HEK293T (cell line): ENCODE results near the gene RASSF3.
A peak's percentile ranks its signal among the peaks of the same experiment; 100 is the strongest.

Experiments used
- CTCF ChIA-PET: fragments of 350-600 bp; formaldehyde crosslinking; extraction: SDS; loops from one replicate; lab custom pipeline; 2021; ENCODE audit warnings: antibody characterized with exemption, inconsistent platforms; lab: Yijun Ruan, JAX
- POLR2A ChIA-PET: fragments of 350-600 bp; formaldehyde crosslinking; extraction: SDS; loops from one replicate; lab custom pipeline; 2020; ENCODE audit warnings: antibody characterized with exemption, inconsistent platforms; lab: Yijun Ruan, JAX
- DNase-seq: peaks from one replicate; pipeline ENCODE4 v3.0.0; 2012; ENCODE audit warnings: mixed read lengths; ENCODE audit errors: extremely low spot score
- ARNT ChIP-seq: fragments of 450-650 bp; IDR thresholded peaks from 2 replicates; pipeline ENCODE4 v1.6.1; 2017; ENCODE audit warnings: mild to moderate bottlenecking
- BHLHE40 ChIP-seq: fragments of 450-650 bp; IDR thresholded peaks from 2 replicates; pipeline ENCODE4 v1.6.1; 2016; ENCODE audit warnings: mild to moderate bottlenecking, moderate library complexity, borderline replicate concordance
- CTBP1 ChIP-seq: fragments of 450-650 bp; IDR thresholded peaks from 2 replicates; pipeline ENCODE4 v1.6.1; 2016; ENCODE audit warnings: borderline replicate concordance
- ELF4 ChIP-seq: fragments of 450-650 bp; IDR thresholded peaks from 2 replicates; pipeline ENCODE4 v1.6.1; 2017; ENCODE audit warnings: antibody characterized with exemption
- FOXA1 ChIP-seq: fragments of 450-650 bp; IDR thresholded peaks from 2 replicates; pipeline ENCODE4 v1.6.1; 2016; ENCODE audit warnings: mild to moderate bottlenecking
- FOXK2 ChIP-seq: fragments of 450-650 bp; IDR thresholded peaks from 2 replicates; pipeline ENCODE4 v1.6.1; 2016; ENCODE audit warnings: mild to moderate bottlenecking
- FOXM1 ChIP-seq: fragments of 450-650 bp; IDR thresholded peaks from 2 replicates; pipeline ENCODE4 v1.6.1; 2017; ENCODE audit warnings: mild to moderate bottlenecking, borderline replicate concordance
- HDGF ChIP-seq: fragments of 450-650 bp; IDR thresholded peaks from 2 replicates; pipeline ENCODE4 v1.6.1; 2017; ENCODE audit warnings: antibody characterized with exemption, borderline replicate concordance
- L3MBTL2 ChIP-seq: fragments of 450-650 bp; conservative IDR thresholded peaks from 2 replicates; pipeline ENCODE4 v1.6.1; 2016; ENCODE audit warnings: mild to moderate bottlenecking
- LEF1 ChIP-seq: fragments of 450-650 bp; IDR thresholded peaks from 2 replicates; pipeline ENCODE4 v1.6.1; 2017; ENCODE audit warnings: mild to moderate bottlenecking, borderline replicate concordance
- NFRKB ChIP-seq: fragments of 450-650 bp; IDR thresholded peaks from 2 replicates; pipeline ENCODE4 v1.6.1; 2016; ENCODE audit warnings: mild to moderate bottlenecking, moderate library complexity
- SP1 ChIP-seq: fragments of 450-650 bp; IDR thresholded peaks from 2 replicates; pipeline ENCODE4 v1.6.1; 2017
- SUZ12 ChIP-seq: fragments of 450-650 bp; IDR thresholded peaks from 2 replicates; pipeline ENCODE4 v1.6.1; 2016; ENCODE audit warnings: mild to moderate bottlenecking
- TARDBP ChIP-seq: fragments of 450-650 bp; IDR thresholded peaks from 2 replicates; pipeline ENCODE4 v1.6.1; 2016
- ZNF384 ChIP-seq: fragments of 450-650 bp; IDR thresholded peaks from 2 replicates; pipeline ENCODE4 v1.6.1; 2016
- TF ChIP-seq, protein P1 (sequence below): fragments of 450-650 bp; IDR thresholded peaks from 2 replicates; pipeline ENCODE4 v1.6.1; 2016

Gene RASSF3

DNA sequence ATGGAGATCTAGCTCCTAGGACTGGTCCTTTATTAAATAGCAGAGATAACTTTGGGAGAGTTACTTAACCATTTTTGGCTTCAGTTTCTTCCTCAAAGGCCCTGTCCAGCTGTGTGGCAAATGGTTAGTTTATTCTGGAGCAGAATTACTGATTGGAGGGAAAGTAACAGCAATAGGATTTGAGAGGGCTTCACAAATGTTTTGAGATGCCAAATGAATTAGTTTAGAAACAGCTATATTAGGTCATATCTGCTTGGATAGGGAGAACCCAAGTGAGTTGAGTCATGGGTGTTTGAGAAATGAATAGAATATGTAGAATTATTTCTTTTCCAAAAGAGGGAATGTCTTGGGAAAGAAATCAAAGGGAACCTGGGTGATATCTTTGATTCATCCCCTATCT, 17.5 kb downstream of the RASSF3 start:
- CTCF ChIA-PET: no interaction called here
- no peak for DNase-seq
- no peak for TF ChIP-seq BHLHE40
- no peak for TF ChIP-seq FOXM1
- POLR2A ChIA-PET: no interaction called here

DNA sequence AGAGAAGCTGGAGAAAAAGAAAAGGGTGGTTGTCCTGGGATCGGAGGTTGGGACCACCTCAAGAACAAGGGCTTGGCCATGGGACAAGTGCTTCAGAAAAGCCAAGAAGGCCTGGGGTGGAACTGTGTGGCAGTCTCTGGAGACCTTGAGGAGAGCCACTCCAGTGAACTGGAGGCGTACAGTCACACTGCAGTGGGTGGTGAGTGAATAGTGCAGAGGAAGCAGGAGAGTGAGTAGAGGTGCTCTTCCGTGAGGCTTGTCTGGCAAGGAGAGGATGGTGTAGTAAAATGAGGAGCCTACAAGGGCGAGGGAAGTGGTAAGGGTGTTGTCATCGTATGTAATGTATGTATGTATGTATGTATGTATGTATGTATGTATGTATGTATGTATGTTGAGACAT, 20.9 kb downstream of the RASSF3 start:
- no peak for DNase-seq
- TF ChIP-seq LEF1: no peak
- TF ChIP-seq ZNF384: no peak
- no peak for TF ChIP-seq SP1
- no peak for TF ChIP-seq FOXA1
- no peak for TF ChIP-seq HDGF
- no peak for TF ChIP-seq TARDBP
- TF ChIP-seq ELF4: no peak
- TF ChIP-seq SUZ12: no peak
- no peak for TF ChIP-seq NFRKB
- TF ChIP-seq ARNT: no peak
- TF ChIP-seq, protein P1, sequence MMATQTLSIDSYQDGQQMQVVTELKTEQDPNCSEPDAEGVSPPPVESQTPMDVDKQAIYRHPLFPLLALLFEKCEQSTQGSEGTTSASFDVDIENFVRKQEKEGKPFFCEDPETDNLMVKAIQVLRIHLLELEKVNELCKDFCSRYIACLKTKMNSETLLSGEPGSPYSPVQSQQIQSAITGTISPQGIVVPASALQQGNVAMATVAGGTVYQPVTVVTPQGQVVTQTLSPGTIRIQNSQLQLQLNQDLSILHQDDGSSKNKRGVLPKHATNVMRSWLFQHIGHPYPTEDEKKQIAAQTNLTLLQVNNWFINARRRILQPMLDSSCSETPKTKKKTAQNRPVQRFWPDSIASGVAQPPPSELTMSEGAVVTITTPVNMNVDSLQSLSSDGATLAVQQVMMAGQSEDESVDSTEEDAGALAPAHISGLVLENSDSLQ: no peak
- no peak for TF ChIP-seq BHLHE40
- TF ChIP-seq CTBP1: no peak
- CTCF ChIA-PET: no interaction called here
- POLR2A ChIA-PET: no interaction called here

DNA sequence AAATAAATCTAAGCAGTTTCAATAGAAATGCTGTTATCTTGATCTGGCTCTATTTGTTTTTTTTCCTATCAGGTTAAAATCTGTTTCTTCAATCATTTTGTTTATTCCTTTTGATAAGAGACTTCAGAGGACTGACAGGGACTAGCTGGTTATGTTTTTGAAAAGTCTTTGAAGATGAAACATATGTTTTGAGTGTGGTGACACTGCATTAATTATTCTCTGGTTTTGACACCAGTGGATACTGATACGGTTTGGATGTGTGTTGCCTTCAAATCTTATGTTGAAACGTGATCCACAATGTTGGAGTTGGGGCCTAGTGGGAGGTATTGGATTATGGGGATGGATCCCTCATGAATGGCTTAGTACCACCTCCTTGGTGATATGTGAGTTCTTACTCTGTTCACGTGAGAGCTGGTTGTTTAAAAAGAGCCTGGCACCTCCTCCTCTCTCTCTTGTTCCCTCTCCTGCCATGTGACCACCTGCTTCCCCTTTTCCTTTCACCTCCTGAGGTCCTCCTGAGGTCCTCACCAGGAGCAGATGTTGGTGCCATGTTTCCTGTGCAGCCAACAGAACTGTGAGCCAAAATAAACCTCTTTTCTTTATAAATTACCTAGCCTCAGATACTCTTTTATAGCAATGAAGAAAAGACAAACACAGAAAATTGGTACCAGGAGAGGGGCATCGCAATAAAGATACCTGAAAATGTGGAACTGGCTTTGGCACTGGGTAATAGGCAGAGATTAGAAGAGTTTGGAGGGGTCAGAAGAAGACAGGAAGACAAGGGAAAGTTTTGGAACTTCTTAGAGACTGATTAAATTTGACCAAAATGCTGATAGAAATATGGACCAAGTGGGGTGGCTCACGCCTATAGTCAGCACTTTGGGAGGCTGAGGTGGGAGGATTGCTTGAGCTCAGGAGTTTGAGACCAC, 23.0 kb downstream of the RASSF3 start:
- DNase-seq: no peak
- ChIA-PET CTCF (interaction anchor here (0.6 kb wide), 1 partner anchor 65 kb away, joined by 3 read pairs; no protein-coding TSS in a partner anchor), POLR2A (no interaction called here)
- TF ChIP-seq TARDBP: no peak
- TF ChIP-seq ELF4: no peak
- TF ChIP-seq FOXM1: no peak
- no peak for TF ChIP-seq FOXK2
- TF ChIP-seq, protein P1: no peak
- TF ChIP-seq NFRKB: no peak
- TF ChIP-seq CTBP1: no peak
- no peak for TF ChIP-seq ZNF384
- no peak for TF ChIP-seq HDGF
- TF ChIP-seq SP1: no peak
- no peak for TF ChIP-seq FOXA1
- TF ChIP-seq BHLHE40: no peak
- no peak for TF ChIP-seq ARNT
- no peak for TF ChIP-seq LEF1
- TF ChIP-seq SUZ12: no peak
- no peak for TF ChIP-seq L3MBTL2

DNA sequence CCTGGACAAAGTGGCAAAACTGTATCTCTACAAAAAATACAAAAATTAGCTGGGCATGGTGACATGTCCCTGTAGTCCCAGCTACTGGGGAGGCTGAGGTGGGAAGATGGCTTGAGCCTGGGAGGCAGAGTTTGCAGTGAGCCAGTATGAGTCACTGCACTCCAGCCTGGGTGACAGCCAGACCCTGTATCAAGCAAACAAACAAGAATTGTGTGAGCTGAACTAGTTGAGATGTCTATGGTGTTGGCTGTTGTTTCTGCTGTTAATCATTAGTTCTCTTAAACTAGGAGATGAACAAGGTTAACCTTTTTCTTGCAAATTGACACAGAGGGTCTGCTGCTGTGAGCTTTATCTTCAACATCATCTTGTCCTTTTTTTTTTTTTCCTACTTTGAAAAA, 23.6 kb downstream of the RASSF3 start:
- POLR2A ChIA-PET: no interaction called here
- no peak for DNase-seq
- TF ChIP-seq CTBP1: no peak
- no peak for TF ChIP-seq TARDBP
- TF ChIP-seq NFRKB: no peak
- no peak for TF ChIP-seq SP1
- no peak for TF ChIP-seq BHLHE40
- no peak for TF ChIP-seq SUZ12
- TF ChIP-seq FOXM1: no peak
- no peak for TF ChIP-seq FOXA1
- CTCF ChIA-PET: no interaction called here

DNA sequence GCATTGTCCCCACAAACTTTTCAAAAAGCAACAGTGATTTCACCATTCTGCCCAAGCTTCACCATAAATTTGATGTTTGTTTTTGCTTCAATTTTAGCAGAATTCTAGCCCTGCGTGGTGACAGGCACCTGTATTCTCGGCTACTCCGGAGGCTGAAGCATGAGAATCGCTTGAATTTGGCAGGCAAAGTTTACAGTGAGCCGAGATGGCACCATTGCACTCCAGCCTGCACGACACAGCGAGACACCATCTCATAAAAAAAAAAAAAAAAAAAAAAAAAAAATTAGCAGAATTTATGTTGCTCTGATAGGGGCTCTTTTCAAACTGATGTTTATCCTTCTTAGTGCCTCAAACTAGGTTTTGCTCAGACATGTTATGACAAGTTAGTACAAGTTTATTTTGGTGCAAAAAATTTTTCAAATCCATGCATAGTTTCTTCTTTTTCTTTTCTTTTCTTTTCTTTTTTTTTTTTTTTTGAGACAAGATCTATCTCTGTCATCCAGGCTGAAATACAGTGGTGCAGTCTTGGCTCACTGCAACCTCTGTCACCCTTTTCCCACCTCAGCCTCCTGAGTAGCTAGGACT, 24.3 kb downstream of the RASSF3 start:
- DNase-seq: no peak
- ChIA-PET POLR2A (no interaction called here), CTCF (no interaction called here)
- peak; percentile 91 for TF ChIP-seq ZNF384
- no peak for TF ChIP-seq FOXK2

DNA sequence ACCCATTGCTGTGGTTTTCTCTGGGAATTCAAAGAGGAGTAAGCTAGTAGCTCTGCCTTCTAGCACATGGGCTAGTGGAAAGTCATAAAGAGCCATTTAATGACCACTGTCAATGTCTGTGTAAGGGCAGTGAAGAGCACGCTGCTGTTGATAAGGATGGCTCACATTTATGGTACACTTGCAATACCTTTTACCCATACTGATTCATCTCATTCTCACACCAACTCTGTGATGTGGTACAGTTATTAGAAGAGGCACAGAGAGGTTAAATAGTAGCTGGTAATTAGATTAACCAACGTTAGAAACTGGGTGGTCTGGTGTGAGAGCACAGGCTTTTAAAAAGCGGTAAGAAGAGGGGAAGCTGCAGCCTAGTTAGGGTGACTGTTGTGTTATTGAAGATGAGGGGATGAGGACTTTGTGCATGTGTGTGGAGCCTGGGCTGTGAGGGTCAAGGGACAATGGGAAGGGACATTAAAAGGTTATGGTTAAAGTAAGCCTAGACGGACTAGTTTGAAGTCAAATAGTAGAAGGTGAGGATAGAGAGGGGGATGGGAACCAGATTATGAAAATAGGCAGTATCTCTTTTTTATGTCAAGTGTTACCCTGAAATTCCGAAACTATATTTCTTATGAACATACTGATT, 25.2 kb downstream of the RASSF3 start:
- ChIA-PET POLR2A (no interaction called here), CTCF (no interaction called here)

More for the DNA sequence above, 25.2 kb downstream of the RASSF3 start:
- TF ChIP-seq ZNF384: no peak
- TF ChIP-seq, protein P1: no peak
- no peak for TF ChIP-seq L3MBTL2
- TF ChIP-seq BHLHE40: no peak
- no peak for TF ChIP-seq FOXK2
- TF ChIP-seq FOXM1: no peak
- TF ChIP-seq FOXA1: no peak
- TF ChIP-seq SP1: no peak
- TF ChIP-seq ARNT: no peak
- no peak for TF ChIP-seq NFRKB
- no peak for TF ChIP-seq TARDBP
- TF ChIP-seq CTBP1: no peak
- no peak for TF ChIP-seq LEF1
- TF ChIP-seq ELF4: no peak
- TF ChIP-seq HDGF: no peak
- no peak for TF ChIP-seq SUZ12
- DNase-seq: no peak
